Measurements from ENCODE around the gene TMC8. TPM values are rescaled to one million over a fixed set of nuclear protein-coding genes. Genes with fewer than 3 reads are reported as not detected.
A peak's percentile ranks its signal among the peaks of the same experiment; 100 is the strongest.

The TMC8 gene
- total and polyA plus RNA-seq, 2 experiments from 2014 or later = 1.2 to 1.3 TPM

DNA sequence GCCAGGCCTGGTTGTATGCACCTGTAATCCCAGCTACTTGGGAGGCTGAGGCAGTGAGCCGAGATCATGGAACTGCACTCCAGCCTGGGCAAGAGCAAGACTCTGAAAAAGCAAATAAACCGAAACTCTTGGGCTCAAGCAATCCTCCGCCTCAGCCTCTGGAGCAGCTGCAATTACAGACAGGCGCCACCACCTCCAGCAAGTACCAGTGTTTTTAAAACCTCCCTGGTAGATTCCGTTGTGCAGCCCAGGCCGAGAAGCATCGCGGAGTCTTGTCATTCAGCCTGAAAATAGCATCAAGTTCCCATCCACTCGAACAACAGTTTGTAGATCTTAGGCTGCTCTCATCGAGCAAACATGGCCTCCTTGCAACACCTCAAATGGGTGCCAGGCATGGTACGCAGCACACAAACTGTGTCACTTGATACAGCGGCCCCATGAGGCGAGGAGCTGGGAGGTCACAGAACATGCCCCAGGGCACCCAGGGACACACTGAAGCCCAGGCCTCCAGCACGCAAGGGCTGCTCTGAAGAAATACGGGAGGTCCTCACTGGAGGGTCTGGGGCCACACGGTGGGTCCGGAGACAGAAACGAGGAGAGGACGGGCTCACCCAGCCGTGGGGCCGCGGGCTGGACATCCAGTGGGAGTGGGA, 20.1 kb upstream of the TMC8 start:
- peaks cover 17% of the 10 kb centered on the region for H3K27me3 Mint-ChIP-seq (ENCODE audit: insufficient read depth, low read depth, poor library complexity)
- Histone ChIP-seq H3K4me3 (no peak overlapping the region), H3K27ac (ENCODE audit: low read depth) (no peak overlapping the region), H3K27me3 (ENCODE audit: insufficient read depth) (no peaks in the 10 kb centered on the region), H4K20me1 (replicated peaks; ENCODE audit: insufficient read depth) (no peaks in the 10 kb centered on the region), H3K36me3 (ENCODE audit: insufficient read depth) (no peaks in the 10 kb centered on the region; the same call in 1 of the 2 replicates), H2AFZ (no peak overlapping the region), H3K79me2 (replicated peaks; ENCODE audit: insufficient read depth) (no peaks in the 10 kb centered on the region), H3K4me1 (ENCODE audit: insufficient read depth) (peaks cover 3% of the 10 kb centered on the region; the same call in 1 of the 2 replicates), H3K4me2 (no peak overlapping the region), H3F3A (replicated peaks; ENCODE audit: low read depth) (0 out of 2 replicates have a peak, but pooled peaks cover 3% of the 10 kb centered on the region), H3K9me2 (ENCODE audit: insufficient read depth) (no peaks in the 10 kb centered on the region)
- ATAC-seq (no peak), DNase-seq (ENCODE audit: low spot score) (no peak)
- H3K36me3 Mint-ChIP-seq (ENCODE audit: low read depth) = peaks cover 21% of the 10 kb centered on the region
- no peak overlapping the region for H3K4me3 Mint-ChIP-seq
- H3K27ac Mint-ChIP-seq = peak overlapping the region; percentile 40; the same call in 1 of the 2 replicates
- H3K4me1 Mint-ChIP-seq = peaks cover 2% of the 10 kb centered on the region
- TF ChIP-seq POLR2AphosphoS5 (IDR thresholded peaks at IDR 0.05; ENCODE audit: low read depth) = no peak; the same call in 1 of the 2 replicates
- TF ChIP-seq CTCF (conservative IDR thresholded peaks at IDR 0.05; ENCODE audit: low read depth in 2 of 2) = 0 out of 4 replicates have a peak, but pooled peaks of 1 of the 2 experiments have one; percentile 12
- no peak for TF ChIP-seq EZH2 (IDR thresholded peaks at IDR 0.05; ENCODE audit: low read depth, unreplicated experiment)
- no peaks in the 10 kb centered on the region; the same call in 2 of the 3 replicates for H3K9me3 Mint-ChIP-seq

DNA sequence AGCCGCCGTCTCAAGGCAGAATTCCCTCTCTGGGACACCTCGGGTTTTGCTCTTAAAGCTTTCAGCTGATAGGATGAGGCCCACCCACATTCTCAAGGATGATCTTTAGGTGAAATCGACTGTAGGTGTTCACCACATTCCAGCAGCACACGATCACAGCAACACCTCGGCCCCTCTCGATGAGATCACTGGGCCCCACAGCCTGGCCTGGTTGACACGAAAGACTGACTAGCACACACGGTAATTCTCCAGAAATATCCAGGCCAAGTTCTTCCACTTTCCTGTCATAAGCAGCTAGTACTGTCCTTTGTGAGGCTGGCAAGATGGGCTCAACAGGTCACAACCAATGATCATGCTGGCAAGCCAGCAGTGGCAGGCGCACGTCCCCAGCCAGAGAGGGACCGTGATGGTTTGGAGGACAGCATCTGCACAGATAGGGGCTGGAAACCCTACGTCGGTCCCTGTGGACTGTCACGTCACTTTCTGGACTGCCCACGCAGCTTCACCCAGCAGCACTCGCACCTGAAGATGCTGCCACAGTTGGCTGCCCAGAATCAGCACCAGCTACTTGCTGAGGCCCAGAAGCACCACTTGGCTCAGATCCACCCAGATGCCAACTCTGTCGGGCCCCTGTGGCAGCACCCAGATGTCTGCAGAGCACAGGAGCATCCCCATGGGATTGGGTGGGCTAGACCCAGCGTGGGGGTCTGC, 19.4 kb upstream of the TMC8 start:
- ATAC-seq (no peak), DNase-seq (ENCODE audit: low spot score) (no peak)
- Mint-ChIP-seq H3K4me1 (peaks cover 2% of the 10 kb centered on the region), H3K27me3 (ENCODE audit: insufficient read depth, low read depth, poor library complexity) (peaks cover 17% of the 10 kb centered on the region), H3K9me3 (no peaks in the 10 kb centered on the region; the same call in 2 of the 3 replicates), H3K36me3 (ENCODE audit: low read depth) (peaks cover 21% of the 10 kb centered on the region), H3K27ac (0 out of 2 replicates have a peak overlapping the region, but pooled peaks have one; percentile 40), H3K4me3 (no peak overlapping the region)
- Histone ChIP-seq H3K27ac (ENCODE audit: low read depth) (no peak overlapping the region), H3K9me2 (ENCODE audit: insufficient read depth) (no peaks in the 10 kb centered on the region), H3F3A (replicated peaks; ENCODE audit: low read depth) (0 out of 2 replicates have a peak, but pooled peaks cover 3% of the 10 kb centered on the region), H3K27me3 (ENCODE audit: insufficient read depth) (no peaks in the 10 kb centered on the region), H3K36me3 (ENCODE audit: insufficient read depth) (no peaks in the 10 kb centered on the region), H4K20me1 (replicated peaks; ENCODE audit: insufficient read depth) (no peaks in the 10 kb centered on the region), H2AFZ (no peak overlapping the region), H3K4me3 (no peak overlapping the region), H3K79me2 (replicated peaks; ENCODE audit: insufficient read depth) (no peaks in the 10 kb centered on the region), H3K4me2 (no peak overlapping the region), H3K4me1 (ENCODE audit: insufficient read depth) (no peaks in the 10 kb centered on the region)
- TF ChIP-seq, protein P1, sequence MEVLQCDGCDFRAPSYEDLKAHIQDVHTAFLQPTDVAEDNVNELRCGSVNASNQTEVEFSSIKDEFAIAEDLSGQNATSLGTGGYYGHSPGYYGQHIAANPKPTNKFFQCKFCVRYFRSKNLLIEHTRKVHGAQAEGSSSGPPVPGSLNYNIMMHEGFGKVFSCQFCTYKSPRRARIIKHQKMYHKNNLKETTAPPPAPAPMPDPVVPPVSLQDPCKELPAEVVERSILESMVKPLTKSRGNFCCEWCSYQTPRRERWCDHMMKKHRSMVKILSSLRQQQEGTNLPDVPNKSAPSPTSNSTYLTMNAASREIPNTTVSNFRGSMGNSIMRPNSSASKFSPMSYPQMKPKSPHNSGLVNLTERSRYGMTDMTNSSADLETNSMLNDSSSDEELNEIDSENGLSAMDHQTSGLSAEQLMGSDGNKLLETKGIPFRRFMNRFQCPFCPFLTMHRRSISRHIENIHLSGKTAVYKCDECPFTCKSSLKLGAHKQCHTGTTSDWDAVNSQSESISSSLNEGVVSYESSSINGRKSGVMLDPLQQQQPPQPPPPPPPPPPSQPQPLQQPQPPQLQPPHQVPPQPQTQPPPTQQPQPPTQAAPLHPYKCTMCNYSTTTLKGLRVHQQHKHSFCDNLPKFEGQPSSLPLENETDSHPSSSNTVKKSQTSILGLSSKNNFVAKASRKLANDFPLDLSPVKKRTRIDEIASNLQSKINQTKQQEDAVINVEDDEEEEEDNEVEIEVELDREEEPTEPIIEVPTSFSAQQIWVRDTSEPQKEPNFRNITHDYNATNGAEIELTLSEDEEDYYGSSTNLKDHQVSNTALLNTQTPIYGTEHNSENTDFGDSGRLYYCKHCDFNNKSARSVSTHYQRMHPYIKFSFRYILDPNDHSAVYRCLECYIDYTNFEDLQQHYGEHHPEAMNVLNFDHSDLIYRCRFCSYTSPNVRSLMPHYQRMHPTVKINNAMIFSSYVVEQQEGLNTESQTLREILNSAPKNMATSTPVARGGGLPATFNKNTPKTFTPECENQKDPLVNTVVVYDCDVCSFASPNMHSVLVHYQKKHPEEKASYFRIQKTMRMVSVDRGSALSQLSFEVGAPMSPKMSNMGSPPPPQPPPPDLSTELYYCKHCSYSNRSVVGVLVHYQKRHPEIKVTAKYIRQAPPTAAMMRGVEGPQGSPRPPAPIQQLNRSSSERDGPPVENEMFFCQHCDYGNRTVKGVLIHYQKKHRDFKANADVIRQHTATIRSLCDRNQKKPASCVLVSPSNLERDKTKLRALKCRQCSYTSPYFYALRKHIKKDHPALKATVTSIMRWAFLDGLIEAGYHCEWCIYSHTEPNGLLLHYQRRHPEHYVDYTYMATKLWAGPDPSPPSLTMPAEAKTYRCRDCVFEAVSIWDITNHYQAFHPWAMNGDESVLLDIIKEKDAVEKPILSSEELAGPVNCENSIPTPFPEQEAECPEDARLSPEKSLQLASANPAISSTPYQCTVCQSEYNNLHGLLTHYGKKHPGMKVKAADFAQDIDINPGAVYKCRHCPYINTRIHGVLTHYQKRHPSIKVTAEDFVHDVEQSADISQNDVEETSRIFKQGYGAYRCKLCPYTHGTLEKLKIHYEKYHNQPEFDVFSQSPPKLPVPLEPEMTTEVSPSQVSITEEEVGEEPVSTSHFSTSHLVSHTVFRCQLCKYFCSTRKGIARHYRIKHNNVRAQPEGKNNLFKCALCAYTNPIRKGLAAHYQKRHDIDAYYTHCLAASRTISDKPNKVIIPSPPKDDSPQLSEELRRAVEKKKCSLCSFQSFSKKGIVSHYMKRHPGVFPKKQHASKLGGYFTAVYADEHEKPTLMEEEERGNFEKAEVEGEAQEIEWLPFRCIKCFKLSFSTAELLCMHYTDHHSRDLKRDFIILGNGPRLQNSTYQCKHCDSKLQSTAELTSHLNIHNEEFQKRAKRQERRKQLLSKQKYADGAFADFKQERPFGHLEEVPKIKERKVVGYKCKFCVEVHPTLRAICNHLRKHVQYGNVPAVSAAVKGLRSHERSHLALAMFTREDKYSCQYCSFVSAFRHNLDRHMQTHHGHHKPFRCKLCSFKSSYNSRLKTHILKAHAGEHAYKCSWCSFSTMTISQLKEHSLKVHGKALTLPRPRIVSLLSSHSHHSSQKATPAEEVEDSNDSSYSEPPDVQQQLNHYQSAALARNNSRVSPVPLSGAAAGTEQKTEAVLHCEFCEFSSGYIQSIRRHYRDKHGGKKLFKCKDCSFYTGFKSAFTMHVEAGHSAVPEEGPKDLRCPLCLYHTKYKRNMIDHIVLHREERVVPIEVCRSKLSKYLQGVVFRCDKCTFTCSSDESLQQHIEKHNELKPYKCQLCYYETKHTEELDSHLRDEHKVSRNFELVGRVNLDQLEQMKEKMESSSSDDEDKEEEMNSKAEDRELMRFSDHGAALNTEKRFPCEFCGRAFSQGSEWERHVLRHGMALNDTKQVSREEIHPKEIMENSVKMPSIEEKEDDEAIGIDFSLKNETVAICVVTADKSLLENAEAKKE (CRISPR knock-in tag; IDR thresholded peaks at IDR 0.05) = no peak
- no peak for TF ChIP-seq EZH2phosphoT487 (IDR thresholded peaks at IDR 0.05; ENCODE audit: unreplicated experiment)
- no peak for TF ChIP-seq STAT1 (IDR thresholded peaks at IDR 0.05; ENCODE audit: unreplicated experiment)
- no peak for TF ChIP-seq CTCF (conservative IDR thresholded peaks at IDR 0.05; ENCODE audit: low read depth in 2 of 2)
- no peak for TF ChIP-seq EZH2 (IDR thresholded peaks at IDR 0.05; ENCODE audit: low read depth, unreplicated experiment)
- TF ChIP-seq ZNF331 (CRISPR knock-in tag; IDR thresholded peaks at IDR 0.05; ENCODE audit: low read depth) = no peak

All from GM23338 (cell line).